Measurements from ENCODE around the gene TEKT5. TPM values are rescaled to one million over a fixed set of nuclear protein-coding genes. Genes with fewer than 3 reads are reported as not detected.

The TEKT5 gene
- total RNA-seq, 2 donors from 2014 or later, result 0.31 TPM; not detected in 1

DNA sequence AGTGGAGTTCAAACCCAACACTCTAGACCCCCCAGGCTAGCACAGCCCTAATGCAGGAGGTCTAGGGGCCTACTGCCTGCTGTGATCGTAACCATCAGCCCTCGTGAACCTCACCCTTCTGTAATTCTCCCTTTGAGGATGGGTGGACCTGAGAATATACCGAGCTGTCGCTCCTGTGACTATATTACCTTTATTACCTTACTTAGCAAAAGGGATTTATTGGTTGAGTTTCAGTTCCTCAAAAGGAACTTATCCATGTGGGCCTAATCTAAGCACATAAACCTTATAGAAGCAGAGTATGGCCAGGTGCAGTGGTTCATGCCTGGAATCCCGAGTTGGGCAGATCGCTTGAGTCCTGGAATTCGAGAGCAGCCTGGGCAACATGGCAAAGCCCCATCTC lies 95.1 kb downstream of the TEKT5 start:
- H3K27me3 ChIP-seq (ENCODE audit: control insufficient read depth, insufficient read depth, low read length, poor library complexity, severe bottlenecking), result no peaks in the 10 kb centered on the region
- no peaks in the 10 kb centered on the region for H3K9me3 ChIP-seq (ENCODE audit: control insufficient read depth, low read length)
- H3K4me3 Mint-ChIP-seq, result no peak overlapping the region
- H3K36me3 Mint-ChIP-seq (ENCODE audit: low read depth), result no peaks in the 10 kb centered on the region
- peaks cover 14% of the 10 kb centered on the region for H3K27me3 Mint-ChIP-seq (ENCODE audit: insufficient read depth)
- WGBS, 2 experiments (ENCODE audit: insufficient coverage in 1 of 2, insufficient read length in 1 of 2), result 97 to 100% methylated on average over 2 to 7 of the region's 7 CpGs
- no peak overlapping the region for H3K9ac ChIP-seq (ENCODE audit: extremely low read depth, low read length, poor library complexity, severe bottlenecking)
- no peaks in the 10 kb centered on the region for H3K4me1 ChIP-seq (ENCODE audit: control insufficient read depth, insufficient read depth, low read length)
- H3K27ac ChIP-seq (ENCODE audit: low read depth, low read length), result no peak overlapping the region
- TF ChIP-seq, protein P1, sequence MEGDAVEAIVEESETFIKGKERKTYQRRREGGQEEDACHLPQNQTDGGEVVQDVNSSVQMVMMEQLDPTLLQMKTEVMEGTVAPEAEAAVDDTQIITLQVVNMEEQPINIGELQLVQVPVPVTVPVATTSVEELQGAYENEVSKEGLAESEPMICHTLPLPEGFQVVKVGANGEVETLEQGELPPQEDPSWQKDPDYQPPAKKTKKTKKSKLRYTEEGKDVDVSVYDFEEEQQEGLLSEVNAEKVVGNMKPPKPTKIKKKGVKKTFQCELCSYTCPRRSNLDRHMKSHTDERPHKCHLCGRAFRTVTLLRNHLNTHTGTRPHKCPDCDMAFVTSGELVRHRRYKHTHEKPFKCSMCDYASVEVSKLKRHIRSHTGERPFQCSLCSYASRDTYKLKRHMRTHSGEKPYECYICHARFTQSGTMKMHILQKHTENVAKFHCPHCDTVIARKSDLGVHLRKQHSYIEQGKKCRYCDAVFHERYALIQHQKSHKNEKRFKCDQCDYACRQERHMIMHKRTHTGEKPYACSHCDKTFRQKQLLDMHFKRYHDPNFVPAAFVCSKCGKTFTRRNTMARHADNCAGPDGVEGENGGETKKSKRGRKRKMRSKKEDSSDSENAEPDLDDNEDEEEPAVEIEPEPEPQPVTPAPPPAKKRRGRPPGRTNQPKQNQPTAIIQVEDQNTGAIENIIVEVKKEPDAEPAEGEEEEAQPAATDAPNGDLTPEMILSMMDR (conservative IDR thresholded peaks at IDR 0.05), result no peak
- H3K36me3 ChIP-seq (ENCODE audit: control insufficient read depth, insufficient read depth, low read length), result no peaks in the 10 kb centered on the region
- no peak for DNase-seq
- H3K9me3 Mint-ChIP-seq, result no peaks in the 10 kb centered on the region
- no peak overlapping the region for H3K4me3 ChIP-seq (ENCODE audit: low read length)
- no peaks in the 10 kb centered on the region for H3K4me1 Mint-ChIP-seq
- H3K27ac Mint-ChIP-seq, result no peak overlapping the region

DNA sequence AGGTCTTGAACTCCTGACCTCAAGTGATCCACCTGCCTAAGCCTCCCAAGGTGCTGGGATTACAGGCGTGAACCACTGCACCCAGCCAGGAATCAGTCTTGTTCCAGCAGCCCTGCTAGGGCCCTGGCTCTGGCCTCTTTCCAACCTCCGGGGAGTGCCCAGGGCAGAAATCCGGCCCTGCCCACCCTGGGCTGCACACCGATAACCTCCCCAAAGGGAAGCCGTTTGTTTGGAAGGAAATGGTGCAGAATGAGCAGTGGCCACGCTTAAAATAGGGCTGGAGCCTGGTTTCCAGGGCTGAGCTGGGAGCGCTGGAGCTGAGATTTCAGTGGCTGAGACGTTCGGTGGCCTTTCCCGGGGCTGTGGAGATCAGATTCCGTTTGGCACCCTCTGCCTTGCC lies 96.6 kb downstream of the TEKT5 start:
- no peaks in the 10 kb centered on the region for H3K36me3 Mint-ChIP-seq (ENCODE audit: low read depth)
- 87 to 91% methylated on average over 7 to 11 of the region's 11 CpGs for WGBS, 2 experiments (ENCODE audit: insufficient coverage in 1 of 2, insufficient read length in 1 of 2)
- no peak for DNase-seq

DNA sequence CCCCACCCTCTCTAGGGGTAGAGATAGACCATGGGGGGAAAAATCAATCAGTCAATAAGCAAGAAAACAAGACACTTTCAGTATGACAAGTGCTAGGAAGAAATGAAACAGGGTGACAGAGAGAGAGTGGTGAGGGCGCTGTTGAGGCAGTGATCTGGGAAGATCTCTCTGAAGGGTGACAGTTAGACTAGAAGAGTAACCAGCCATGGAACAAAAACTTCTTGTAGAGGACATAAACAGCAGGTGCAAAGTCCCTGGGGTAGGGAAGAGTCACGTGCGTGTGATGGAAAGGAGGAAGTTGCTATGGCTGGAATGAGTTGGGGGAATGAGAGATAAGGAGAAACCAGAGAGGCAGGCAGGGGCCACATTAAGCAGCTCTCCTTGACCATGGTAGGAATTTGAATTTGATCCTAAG lies 97.5 kb downstream of the TEKT5 start:
- Histone ChIP-seq H3K27me3 (ENCODE audit: control insufficient read depth, insufficient read depth, low read length, poor library complexity, severe bottlenecking) (no peaks in the 10 kb centered on the region), H3K4me1 (ENCODE audit: control insufficient read depth, insufficient read depth, low read length) (no peaks in the 10 kb centered on the region), H3K27ac (ENCODE audit: low read depth, low read length) (no peak overlapping the region), H3K9ac (ENCODE audit: extremely low read depth, low read length, poor library complexity, severe bottlenecking) (no peak overlapping the region), H3K9me3 (ENCODE audit: control insufficient read depth, low read length) (no peaks in the 10 kb centered on the region), H3K36me3 (ENCODE audit: control insufficient read depth, insufficient read depth, low read length) (no peaks in the 10 kb centered on the region), H3K4me3 (ENCODE audit: low read length) (no peak overlapping the region)
- TF ChIP-seq, protein P1 (conservative IDR thresholded peaks at IDR 0.05), result no peak
- Mint-ChIP-seq H3K27ac (no peak overlapping the region), H3K36me3 (ENCODE audit: low read depth) (no peaks in the 10 kb centered on the region), H3K4me1 (no peaks in the 10 kb centered on the region), H3K9me3 (no peaks in the 10 kb centered on the region), H3K4me3 (no peak overlapping the region), H3K27me3 (ENCODE audit: insufficient read depth) (peaks cover 12% of the 10 kb centered on the region)
- WGBS, 2 experiments (ENCODE audit: insufficient coverage in 1 of 2, insufficient read length in 1 of 2), result 88 to 100% methylated on average over 3 of the region's 3 CpGs
- DNase-seq, result no peak

More for the DNA sequence above, 96.6 kb downstream of the TEKT5 start:
- no peaks in the 10 kb centered on the region for H3K9me3 ChIP-seq (ENCODE audit: control insufficient read depth, low read length)
- no peak overlapping the region for H3K4me3 ChIP-seq (ENCODE audit: low read length)
- Mint-ChIP-seq H3K9me3 (no peaks in the 10 kb centered on the region), H3K27me3 (ENCODE audit: insufficient read depth) (peaks cover 14% of the 10 kb centered on the region), H3K27ac (no peak overlapping the region), H3K4me3 (no peak overlapping the region), H3K4me1 (no peaks in the 10 kb centered on the region)
- H3K27me3 ChIP-seq (ENCODE audit: control insufficient read depth, insufficient read depth, low read length, poor library complexity, severe bottlenecking), result no peaks in the 10 kb centered on the region
- no peak overlapping the region for H3K27ac ChIP-seq (ENCODE audit: low read depth, low read length)
- no peaks in the 10 kb centered on the region for H3K4me1 ChIP-seq (ENCODE audit: control insufficient read depth, insufficient read depth, low read length)
- H3K9ac ChIP-seq (ENCODE audit: extremely low read depth, low read length, poor library complexity, severe bottlenecking), result no peak overlapping the region
- TF ChIP-seq, protein P1 (conservative IDR thresholded peaks at IDR 0.05), result no peak
- no peaks in the 10 kb centered on the region for H3K36me3 ChIP-seq (ENCODE audit: control insufficient read depth, insufficient read depth, low read length)

Measured in endodermal cell (in vitro differentiated cells).